HG03108 (cell line): ENCODE results near the gene LDHAL6B.
"Not testable (repeated sequence)": the region's sequence is repeated elsewhere in the genome, so short reads cannot be mapped to it uniquely, and the experiment has no call there.

ENCODE experiments used
- ATAC-seq: cut with Tn5 transposase; IDR thresholded peaks from one replicate; pipeline ENCODE4 v1.9.1; 2021; ENCODE audit warnings: moderate library complexity; ENCODE audit not compliant: unreplicated experiment

Gene LDHAL6B

GRCh38 chr15:59206623-59207183 is at the start of gene LDHAL6B:
LDHAL6B (plus strand) TSS chr15:59206843; CDS start chr15:59206941, 98 bp downstream.
- no peak for ATAC-seq

GRCh38 chr15:59157396-59157795 is 49.2 kb upstream of the LDHAL6B start:
- ATAC-seq = no peak

DNA sequence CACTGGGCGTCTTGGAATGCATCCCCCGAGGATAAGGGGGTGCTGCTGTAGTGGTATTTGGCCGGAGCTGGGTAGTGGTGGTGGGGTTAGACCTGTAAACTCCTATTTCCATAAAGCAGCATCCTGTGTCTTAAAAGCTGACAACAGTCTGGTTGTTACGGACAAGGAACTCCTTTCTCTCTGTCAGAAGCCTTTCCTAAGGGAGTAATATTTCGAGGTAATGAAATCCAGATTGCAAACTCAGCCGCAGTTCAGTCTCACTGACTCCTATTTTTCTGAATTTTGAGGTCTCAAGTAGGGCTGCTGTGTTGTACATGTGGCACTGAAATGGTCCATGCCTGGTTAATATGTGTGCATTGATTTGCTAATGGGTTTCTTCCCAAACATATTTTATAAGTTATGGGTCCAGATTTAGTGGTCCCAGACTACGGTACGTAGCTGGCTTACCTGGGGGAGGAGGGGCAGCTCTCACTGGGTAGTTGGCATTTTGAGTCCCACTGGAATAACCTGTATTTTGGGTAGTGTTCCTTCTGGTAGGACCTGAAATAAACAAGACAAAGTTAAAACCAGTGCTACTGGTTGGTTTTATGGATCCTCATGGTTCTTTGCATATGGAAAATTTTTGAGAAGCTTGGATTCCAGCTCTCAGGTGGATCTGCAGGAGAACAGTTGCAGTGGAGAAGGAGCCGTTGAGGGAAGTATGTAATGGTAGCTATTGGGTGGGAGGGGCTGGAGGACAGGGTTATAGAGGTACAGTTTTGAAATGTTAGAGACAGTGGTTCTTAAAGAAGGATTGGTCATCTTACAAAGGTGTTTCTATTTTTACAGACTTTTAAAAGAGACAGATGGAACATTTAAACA is 48.6 kb upstream of the LDHAL6B start:
- ATAC-seq = no peak

DNA sequence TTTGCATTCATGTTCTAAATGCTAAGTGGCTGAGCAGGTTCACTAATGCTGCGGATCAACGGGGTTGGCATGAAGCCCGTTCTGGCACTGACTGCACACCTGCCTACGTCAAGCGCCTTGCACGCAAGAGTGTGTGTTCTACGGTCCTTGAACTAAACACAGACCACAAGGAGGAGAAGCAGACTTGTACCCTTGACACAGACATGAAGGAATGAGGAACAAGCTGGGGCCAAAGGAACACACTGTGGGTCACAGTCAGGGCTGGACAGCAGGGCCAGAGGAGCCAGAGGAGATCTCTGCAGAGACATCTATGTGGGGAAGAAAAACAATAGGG is 48.0 kb upstream of the LDHAL6B start:
- ATAC-seq = no peak

GRCh38 chr15:59159210-59159609 is 47.4 kb upstream of the LDHAL6B start:
- ATAC-seq = no peak

GRCh38 chr15:59160880-59161593 is 45.6 kb upstream of the LDHAL6B start:
- ATAC-seq = no peak

- ATAC-seq = not testable (repeated sequence)
Observed at GRCh38 chr15:59162080-59162479, 44.6 kb upstream of the LDHAL6B start.

- no peak for ATAC-seq
Observed at GRCh38 chr15:59165726-59166125, 40.9 kb upstream of the LDHAL6B start.

GRCh38 chr15:59166166-59166565 is 40.5 kb upstream of the LDHAL6B start:
- no peak for ATAC-seq

DNA sequence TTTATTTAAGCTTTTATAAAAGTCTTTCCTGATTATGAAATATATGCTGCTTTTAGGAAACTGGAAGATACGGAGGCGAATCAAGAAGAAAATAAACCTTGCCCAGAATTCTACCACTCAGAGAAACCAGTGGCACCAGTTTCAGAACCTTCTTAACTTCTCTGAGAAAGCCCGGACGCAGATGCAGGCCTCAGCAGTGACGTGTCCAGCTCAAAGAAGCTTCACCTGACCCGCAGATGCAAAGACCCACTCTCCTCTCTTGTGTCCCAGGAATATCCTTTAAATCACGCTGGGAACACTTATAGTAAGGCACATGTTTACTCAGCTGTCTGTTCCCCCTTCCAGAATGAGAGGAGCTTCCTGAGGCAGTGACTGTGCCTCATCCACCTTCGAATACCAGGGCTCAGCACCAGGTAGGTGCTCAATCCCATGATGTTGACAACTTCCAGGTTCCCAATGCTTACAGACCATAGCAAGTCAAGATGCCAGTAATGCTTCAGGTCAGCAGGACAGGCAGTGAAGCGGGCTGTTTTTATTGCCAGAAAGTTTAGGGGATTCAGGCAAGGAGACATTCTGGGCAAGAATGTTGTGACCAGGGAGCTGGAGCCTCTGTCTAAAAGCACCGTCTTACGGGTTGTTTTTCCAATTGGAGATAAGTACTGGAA is 39.9 kb upstream of the LDHAL6B start:
- no peak for ATAC-seq

- no peak for ATAC-seq
Observed at GRCh38 chr15:59168536-59168935, 38.1 kb upstream of the LDHAL6B start.

- no peak for ATAC-seq
Observed at GRCh38 chr15:59169251-59169708, 37.4 kb upstream of the LDHAL6B start.

- ATAC-seq = no peak
Observed at GRCh38 chr15:59170295-59171066, 36.2 kb upstream of the LDHAL6B start.

DNA sequence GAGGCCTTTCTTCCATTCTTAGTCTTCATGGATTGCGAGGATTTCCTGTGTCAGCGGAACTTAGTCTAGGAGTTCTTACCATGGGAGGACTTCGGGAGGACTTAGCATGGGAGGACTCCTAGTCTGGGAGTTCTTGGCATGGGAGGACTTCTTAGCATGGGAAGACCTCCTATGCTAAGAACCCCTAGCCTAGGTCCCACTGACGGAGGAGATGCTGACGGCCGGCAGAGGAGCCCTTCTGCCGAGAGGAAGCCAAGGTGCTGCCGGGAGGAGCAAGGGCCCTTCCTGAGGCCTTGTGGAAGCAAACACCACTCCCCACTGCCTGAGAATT is 35.6 kb upstream of the LDHAL6B start:
- no peak for ATAC-seq

DNA sequence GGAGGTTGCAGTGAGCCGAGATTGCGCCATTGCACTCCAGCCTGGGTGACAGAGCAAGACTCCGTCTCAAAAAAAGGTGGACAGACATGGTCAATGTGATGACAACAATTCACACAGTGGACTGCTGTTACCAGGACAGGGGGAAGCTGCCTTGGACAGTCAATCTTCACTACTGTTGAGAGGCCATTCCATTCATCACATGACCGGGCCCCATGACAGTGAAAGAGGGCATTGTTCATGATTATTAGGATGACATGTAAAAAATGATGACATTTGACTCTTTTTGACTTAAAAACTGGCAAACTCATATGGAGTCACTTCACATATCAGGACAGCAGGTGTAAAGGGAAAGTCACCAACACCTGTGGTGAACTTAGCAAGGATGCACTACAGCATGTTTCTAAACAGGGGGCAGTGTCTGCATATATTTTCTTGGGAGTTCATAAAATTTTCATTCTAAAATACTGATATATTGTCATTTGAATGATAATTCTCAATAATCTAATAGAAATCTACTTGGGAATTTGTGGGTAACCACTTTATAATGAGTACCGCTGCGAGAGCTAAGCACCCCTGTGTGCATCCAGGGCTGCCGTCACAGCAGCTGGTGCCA is 34.2 kb upstream of the LDHAL6B start:
- no peak for ATAC-seq

GRCh38 chr15:59173194-59173593 is 33.4 kb upstream of the LDHAL6B start:
- no peak for ATAC-seq

- no peak for ATAC-seq
Observed at GRCh38 chr15:59174151-59174834, 32.4 kb upstream of the LDHAL6B start.

- no peak for ATAC-seq
Observed at GRCh38 chr15:59174835-59175831, 31.5 kb upstream of the LDHAL6B start.
